Muscle of leg (tissue), 11 donors: ENCODE results near the gene SUV39H2. TPM values are rescaled to one million over a fixed set of nuclear protein-coding genes. Genes with fewer than 3 reads are reported as not detected.
A peak's percentile ranks its signal among the peaks of the same experiment; 100 is the strongest.

Experiments
- DNase-seq: peaks from one replicate; pipeline ENCODE4 v3.0.0; 2013
- H3K27ac ChIP-seq: one replicate; pipeline ENCODE4 v1.5.1; 2013; ENCODE audit warnings: mild to moderate bottlenecking, low read length, control low read depth
- H3K27me3 ChIP-seq: one replicate; pipeline ENCODE4 v1.6.1; 2013; ENCODE audit warnings: low read length; ENCODE audit not compliant: control insufficient read depth, insufficient read depth
- H3K36me3 ChIP-seq: one replicate; pipeline ENCODE4 v1.6.1; 2013; ENCODE audit warnings: low read length; ENCODE audit not compliant: control insufficient read depth, insufficient read depth
- H3K4me1 ChIP-seq: one replicate; pipeline ENCODE4 v1.6.1; 2013; ENCODE audit warnings: low read length; ENCODE audit not compliant: control insufficient read depth, insufficient read depth
- H3K4me3 ChIP-seq: one replicate; pipeline ENCODE4 v1.5.1; 2013; ENCODE audit warnings: low read length, control low read depth
- H3K9me3 ChIP-seq: replicated peaks from 2 replicates; pipeline ENCODE4 v1.6.1; 2013; ENCODE audit warnings: low read depth, low read length; ENCODE audit not compliant: control insufficient read depth
- WGBS: methylation state at CpG from one replicate; pipeline ENCODE4 v1.1.5; 2013; ENCODE audit warnings: missing lambda C conversion rate; ENCODE audit not compliant: insufficient coverage; 5-methylcytosine and 5-hydroxymethylcytosine counted together
- polyA plus RNA-seq, 8 donors: library from polyadenylated mRNA; unstranded; fragments of 120-200 nt; gene quantifications; one replicate each; pipeline versions ENCODE4 v1.2.1 to v1.2.3, GENCODE V29; 2013; ENCODE audit warnings: inconsistent platforms in 1 of 8, low replicate concordance in 1 of 8; ENCODE audit not compliant: insufficient read length in 8 of 8, insufficient read depth in 1 of 8
- total RNA-seq: library from RNA; stranded (reverse); fragments of 120-200 nt; gene quantifications from one replicate; pipeline ENCODE4 v1.2.4, GENCODE V29; 2013

The SUV39H2 gene
- total and polyA plus RNA-seq, 9 donors: 9.3 to 17.6 (median 12.5) TPM

- H3K4me3 ChIP-seq: no peak overlapping the region
- WGBS: 83% methylated on average over 1 of the region's 5 CpGs
- no peak overlapping the region for H3K27ac ChIP-seq
- no peaks in the 10 kb centered on the region for H3K27me3 ChIP-seq
- no peak for DNase-seq
- peaks cover 26% of the 10 kb centered on the region for H3K36me3 ChIP-seq
- H3K4me1 ChIP-seq: peaks cover 11% of the 10 kb centered on the region
- H3K9me3 ChIP-seq: peaks cover 2% of the 10 kb centered on the region
Observed at GRCh38 chr10:14949291-14949690, 70.6 kb downstream of the SUV39H2 start.

DNA sequence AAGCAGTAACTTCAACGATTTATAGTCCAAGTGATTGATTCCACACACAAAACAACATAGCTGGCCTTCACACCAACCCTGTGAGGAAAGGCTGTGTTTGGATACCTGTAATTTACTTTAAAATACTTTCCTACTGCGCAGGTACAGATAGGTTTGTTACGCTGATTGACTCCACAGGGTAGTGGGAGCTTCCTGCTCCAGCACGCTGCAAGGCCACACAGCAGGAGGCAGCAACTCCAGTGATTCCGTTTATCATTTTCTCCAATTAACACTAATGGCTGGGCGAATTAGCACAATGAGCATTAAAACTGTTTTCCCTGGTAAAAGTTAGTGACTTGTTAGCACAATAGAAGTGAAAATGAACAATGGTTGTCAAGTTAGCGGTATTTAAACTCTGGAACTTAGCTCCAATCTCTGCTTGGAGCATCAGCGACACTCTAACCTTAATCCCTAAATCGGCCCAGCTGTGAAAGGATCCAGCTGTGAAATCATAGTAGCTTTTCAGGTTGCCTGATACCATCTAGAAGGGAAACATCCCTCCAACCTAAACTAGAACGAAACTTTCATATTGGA, 74.3 kb downstream of the SUV39H2 start:
- no peaks in the 10 kb centered on the region for H3K9me3 ChIP-seq
- H3K4me1 ChIP-seq: peaks cover 11% of the 10 kb centered on the region
- H3K36me3 ChIP-seq: peaks cover 2% of the 10 kb centered on the region
- no peak for DNase-seq
- peak overlapping the region; percentile 95 for H3K27ac ChIP-seq
- no peaks in the 10 kb centered on the region for H3K27me3 ChIP-seq
- H3K4me3 ChIP-seq: peak overlapping the region; percentile 91
- WGBS: 27% methylated on average over 3 of the region's 10 CpGs

- H3K4me1 ChIP-seq: peaks cover 11% of the 10 kb centered on the region
- under 1% methylated on average over 29 of the region's 32 CpGs for WGBS
- H3K27ac ChIP-seq: peak overlapping the region; percentile 95
- H3K27me3 ChIP-seq: no peaks in the 10 kb centered on the region
- no peaks in the 10 kb centered on the region for H3K9me3 ChIP-seq
- H3K36me3 ChIP-seq: no peaks in the 10 kb centered on the region
- H3K4me3 ChIP-seq: peak overlapping the region; percentile 91
- no peak for DNase-seq
Observed at GRCh38 chr10:14953424-14954000, 74.8 kb downstream of the SUV39H2 start.

Other genes with a start within 250 kb of the SUV39H2 start
- 15.1 TPM for gene FAM107B, start 104.0 kb upstream of the SUV39H2 start, total RNA-seq
- 10 to 100 TPM; 13.5 to 32.4 (median 18.8) TPM for gene FAM107B, start 104.0 kb upstream of the SUV39H2 start, polyA plus RNA-seq
- 1.8 TPM for gene CDNF, start 40.8 kb upstream of the SUV39H2 start, total RNA-seq
- 1 to 10 TPM; 2.2 to 4.4 (median 2.9) TPM for gene CDNF, start 40.8 kb upstream of the SUV39H2 start, polyA plus RNA-seq
- 15.3 TPM for gene HSPA14, start 40.6 kb upstream of the SUV39H2 start, total RNA-seq
- gene HSPA14, start 40.6 kb upstream of the SUV39H2 start, polyA plus RNA-seq: 10 to 100 TPM; 11.1 to 15.2 (median 13.4) TPM
- 12.5 TPM for gene MSANTD7, start 40.6 kb upstream of the SUV39H2 start, total RNA-seq
- 10 to 100 TPM in 5 of 8 donors, 1 to 10 TPM in 3; 8.8 to 12.6 (median 10.3) TPM for gene MSANTD7, start 40.6 kb upstream of the SUV39H2 start, polyA plus RNA-seq
- 9.2 TPM for gene DCLRE1C, start 75.2 kb downstream of the SUV39H2 start, total RNA-seq
- gene DCLRE1C, start 75.2 kb downstream of the SUV39H2 start, polyA plus RNA-seq: 10 to 100 TPM in 1 of 8 donors, 1 to 10 TPM in 7; 6.5 to 10.8 (median 7.3) TPM
- gene MEIG1, start 80.5 kb downstream of the SUV39H2 start, total RNA-seq: 0.27 TPM
- gene MEIG1, start 80.5 kb downstream of the SUV39H2 start, polyA plus RNA-seq: under 1 TPM in 7 of 8 donors, not detected in 1; 0.28 to 0.97 (median 0.59) TPM
- 0.13 TPM for gene OLAH, start 165.1 kb downstream of the SUV39H2 start, total RNA-seq
- gene OLAH, start 165.1 kb downstream of the SUV39H2 start, polyA plus RNA-seq: under 1 TPM in 3 of 8 donors, not detected in 5; 0.08 to 0.19 (median 0.13) TPM
- gene ACBD7, start 209.9 kb downstream of the SUV39H2 start, total RNA-seq: 1.6 TPM
- gene ACBD7, start 209.9 kb downstream of the SUV39H2 start, polyA plus RNA-seq: 1 to 10 TPM in 7 of 8 donors, under 1 TPM in 1; 0.69 to 2.2 (median 1.6) TPM
- gene RPP38, start 218.5 kb downstream of the SUV39H2 start, total RNA-seq: 6.5 TPM
- gene RPP38, start 218.5 kb downstream of the SUV39H2 start, polyA plus RNA-seq: 10 to 100 TPM; 11.1 to 17.9 (median 13.6) TPM